A549 (cell line): ENCODE data around the gene CYP4F2.
"Not testable (repeated sequence)": the region's sequence is repeated elsewhere in the genome, so short reads cannot be mapped to it uniquely, and the experiment has no call there.

Experiments used
- CTCF ChIP-seq: fragments of >200 bp; sonication (Bioruptor Twin); formaldehyde crosslinking; IDR thresholded peaks from 3 replicates; pipeline ENCODE4 v1.5.1; 2016
- HDAC2 ChIP-seq: fragments of 200-600 bp; sonication (generic); IDR thresholded peaks from 2 replicates; pipeline ENCODE4 v1.6.1; 2016
- JUN ChIP-seq, 2 experiments: fragments of >200 bp; sonication (Bioruptor Twin); formaldehyde crosslinking; IDR thresholded peaks; 2 replicates in 1 of 2; 3 replicates in 1 of 2; pipeline ENCODE4 v1.6.1; 2016 to 2017
- MAFK ChIP-seq: fragments of 450-650 bp; IDR thresholded peaks from 2 replicates; pipeline ENCODE4 v1.6.1; 2014; ENCODE audit not compliant: partially characterized antibody
- NR3C1 ChIP-seq: fragments of >200 bp; sonication (Bioruptor Twin); formaldehyde crosslinking; IDR thresholded peaks from 3 replicates; pipeline ENCODE4 v1.6.1; 2017
- POLR2A ChIP-seq: IDR thresholded peaks from 2 replicates; pipeline ENCODE4 v1.6.1; 2012; ENCODE audit warnings: mild to moderate bottlenecking, low read length
- POLR2AphosphoS2 ChIP-seq: conservative IDR thresholded peaks from 2 replicates; pipeline ENCODE4 v1.6.1; 2012; ENCODE audit warnings: low read length, improper control_type of control experiment, inconsistent platforms
- RAD21 ChIP-seq, 2 experiments: fragments of >200 bp in 1 of 2; sonication (Bioruptor Twin) in 1 of 2; formaldehyde crosslinking in 1 of 2; IDR thresholded peaks in 1 of 2; conservative IDR thresholded peaks in 1 of 2; 2 replicates in 1 of 2; 3 replicates in 1 of 2; pipeline ENCODE4 v1.6.1; 2012 to 2018; ENCODE audit warnings: inconsistent platforms in 1 of 2
- TF ChIP-seq, protein P1 (sequence below): fragments of 200-600 bp; sonication (generic); IDR thresholded peaks from 2 replicates; pipeline ENCODE4 v1.6.1; 2016; ENCODE audit warnings: antibody characterized with exemption, mild to moderate bottlenecking, moderate library complexity
- TF ChIP-seq, protein P2 (sequence below): fragments of 450-650 bp; IDR thresholded peaks from 2 replicates; pipeline ENCODE4 v1.6.1; 2014; ENCODE audit warnings: antibody characterized with exemption

DNA sequence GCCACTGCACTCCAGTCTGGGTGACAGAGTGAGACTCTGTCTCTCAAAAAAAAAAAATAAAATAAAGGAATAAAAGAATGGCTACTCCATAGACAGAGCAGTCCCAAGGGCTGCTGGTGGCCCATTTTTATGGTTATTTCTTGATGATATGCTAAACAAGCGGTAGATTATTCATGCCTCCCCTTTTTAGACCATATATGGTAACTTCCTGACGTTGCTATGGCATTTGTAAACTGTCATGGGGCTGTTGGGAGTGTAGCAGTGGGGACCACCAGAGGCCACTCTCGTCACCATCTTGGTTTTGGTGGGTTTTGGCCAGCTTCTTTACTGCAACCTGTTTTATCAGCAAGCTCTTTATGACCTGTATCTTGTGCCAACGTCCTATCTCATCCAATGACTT is 58.0 kb downstream of the CYP4F2 start:
- not testable (repeated sequence) for TF ChIP-seq JUN (IDR thresholded peaks at IDR 0.05); NR3C1; HDAC2; POLR2AphosphoS2; POLR2A; RAD21 (conservative IDR thresholded peaks at IDR 0.05 in 1 of 2, IDR thresholded peaks at IDR 0.05 in 1 of 2); CTCF; MAFK
- TF ChIP-seq, protein P1, sequence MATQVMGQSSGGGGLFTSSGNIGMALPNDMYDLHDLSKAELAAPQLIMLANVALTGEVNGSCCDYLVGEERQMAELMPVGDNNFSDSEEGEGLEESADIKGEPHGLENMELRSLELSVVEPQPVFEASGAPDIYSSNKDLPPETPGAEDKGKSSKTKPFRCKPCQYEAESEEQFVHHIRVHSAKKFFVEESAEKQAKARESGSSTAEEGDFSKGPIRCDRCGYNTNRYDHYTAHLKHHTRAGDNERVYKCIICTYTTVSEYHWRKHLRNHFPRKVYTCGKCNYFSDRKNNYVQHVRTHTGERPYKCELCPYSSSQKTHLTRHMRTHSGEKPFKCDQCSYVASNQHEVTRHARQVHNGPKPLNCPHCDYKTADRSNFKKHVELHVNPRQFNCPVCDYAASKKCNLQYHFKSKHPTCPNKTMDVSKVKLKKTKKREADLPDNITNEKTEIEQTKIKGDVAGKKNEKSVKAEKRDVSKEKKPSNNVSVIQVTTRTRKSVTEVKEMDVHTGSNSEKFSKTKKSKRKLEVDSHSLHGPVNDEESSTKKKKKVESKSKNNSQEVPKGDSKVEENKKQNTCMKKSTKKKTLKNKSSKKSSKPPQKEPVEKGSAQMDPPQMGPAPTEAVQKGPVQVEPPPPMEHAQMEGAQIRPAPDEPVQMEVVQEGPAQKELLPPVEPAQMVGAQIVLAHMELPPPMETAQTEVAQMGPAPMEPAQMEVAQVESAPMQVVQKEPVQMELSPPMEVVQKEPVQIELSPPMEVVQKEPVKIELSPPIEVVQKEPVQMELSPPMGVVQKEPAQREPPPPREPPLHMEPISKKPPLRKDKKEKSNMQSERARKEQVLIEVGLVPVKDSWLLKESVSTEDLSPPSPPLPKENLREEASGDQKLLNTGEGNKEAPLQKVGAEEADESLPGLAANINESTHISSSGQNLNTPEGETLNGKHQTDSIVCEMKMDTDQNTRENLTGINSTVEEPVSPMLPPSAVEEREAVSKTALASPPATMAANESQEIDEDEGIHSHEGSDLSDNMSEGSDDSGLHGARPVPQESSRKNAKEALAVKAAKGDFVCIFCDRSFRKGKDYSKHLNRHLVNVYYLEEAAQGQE = not testable (repeated sequence)
- TF ChIP-seq, protein P2, sequence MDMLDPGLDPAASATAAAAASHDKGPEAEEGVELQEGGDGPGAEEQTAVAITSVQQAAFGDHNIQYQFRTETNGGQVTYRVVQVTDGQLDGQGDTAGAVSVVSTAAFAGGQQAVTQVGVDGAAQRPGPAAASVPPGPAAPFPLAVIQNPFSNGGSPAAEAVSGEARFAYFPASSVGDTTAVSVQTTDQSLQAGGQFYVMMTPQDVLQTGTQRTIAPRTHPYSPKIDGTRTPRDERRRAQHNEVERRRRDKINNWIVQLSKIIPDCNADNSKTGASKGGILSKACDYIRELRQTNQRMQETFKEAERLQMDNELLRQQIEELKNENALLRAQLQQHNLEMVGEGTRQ = not testable (repeated sequence)
